Stimulated activated naive CD8-positive, alpha-beta T cell treated with anti-CD3 and anti-CD28 coated beads, Interleukin-15, amount 100 ng/mL, for 72 hours (primary cell): ENCODE measurements around the gene PDC.
"Not testable (repeated sequence)": the region's sequence is repeated elsewhere in the genome, so short reads cannot be mapped to it uniquely, and the experiment has no call there.

Source experiments
- ATAC-seq: fragments of 150-1000 bp; cut with Tn5 transposase; 2 replicates; pipeline ENCODE4 v1.10.0; 2021; ENCODE audit warnings: mild to moderate bottlenecking, moderate library complexity
- DNase-seq, 2 donors: peaks; one replicate each; pipeline ENCODE4 v3.0.0; 2021 to 2022
- H3K27ac Mint-ChIP-seq, 2 donors: one replicate each; pipeline ENCODE4 v1.8.0; 2022; ENCODE audit warnings: mild to moderate bottlenecking in 2 of 2, mixed read lengths in 2 of 2, moderate library complexity in 2 of 2
- H3K27me3 Mint-ChIP-seq: one replicate; pipeline ENCODE4 v1.8.0; 2022; ENCODE audit warnings: mixed read lengths
- H3K4me1 Mint-ChIP-seq: one replicate; pipeline ENCODE4 v1.8.0; 2022; ENCODE audit warnings: mild to moderate bottlenecking, mixed read lengths
- H3K4me3 Mint-ChIP-seq, 2 donors: one replicate each; pipeline ENCODE4 v1.8.0; 2022; ENCODE audit warnings: mild to moderate bottlenecking in 2 of 2, mixed read lengths in 2 of 2, moderate library complexity in 1 of 2
- H3K9me3 Mint-ChIP-seq, 2 donors: one replicate each; pipeline ENCODE4 v1.8.0; 2022; ENCODE audit warnings: mixed read lengths in 2 of 2

PDC gene

GRCh38 chr1:186482661-186483255 is 21.8 kb upstream of the PDC start:
- DNase-seq (peak; percentile 50 to 56), ATAC-seq (peak; percentile 55)
- no peaks in the 10 kb centered on the region for H3K4me1 Mint-ChIP-seq
- peaks cover 8% of the 10 kb centered on the region for H3K27me3 Mint-ChIP-seq
- no peak overlapping the region for H3K27ac Mint-ChIP-seq
- H3K9me3 Mint-ChIP-seq, result no peaks in the 10 kb centered on the region
- H3K4me3 Mint-ChIP-seq, result no peak overlapping the region

GRCh38 chr1:186481303-186481888 is 20.5 kb upstream of the PDC start:
- Mint-ChIP-seq H3K9me3 (no peaks in the 10 kb centered on the region), H3K27me3 (peaks cover 8% of the 10 kb centered on the region), H3K4me1 (no peaks in the 10 kb centered on the region), H3K27ac (no peak overlapping the region), H3K4me3 (no peak overlapping the region)
- ATAC-seq, result no peak
- DNase-seq, result no peak

- Mint-ChIP-seq H3K4me3 (no peak overlapping the region), H3K4me1 (no peaks in the 10 kb centered on the region), H3K9me3 (no peaks in the 10 kb centered on the region)
Observed at GRCh38 chr1:186479162-186479561, 18.2 kb upstream of the PDC start.

GRCh38 chr1:186476264-186477040 is 15.5 kb upstream of the PDC start:
- H3K27ac Mint-ChIP-seq, result no peak overlapping the region
- H3K4me3 Mint-ChIP-seq, result no peak overlapping the region
- ATAC-seq (no peak), DNase-seq (no peak)
- no peaks in the 10 kb centered on the region for H3K9me3 Mint-ChIP-seq
- no peaks in the 10 kb centered on the region for H3K4me1 Mint-ChIP-seq
- no peaks in the 10 kb centered on the region for H3K27me3 Mint-ChIP-seq

More at GRCh38 chr1:186479162-186479561, 18.2 kb upstream of the PDC start:
- no peak for ATAC-seq
- no peak for DNase-seq
- Mint-ChIP-seq H3K27me3 (no peaks in the 10 kb centered on the region), H3K27ac (no peak overlapping the region)

- Mint-ChIP-seq H3K27ac (no peak overlapping the region), H3K4me3 (no peak overlapping the region), H3K4me1 (no peaks in the 10 kb centered on the region), H3K27me3 (no peaks in the 10 kb centered on the region), H3K9me3 (no peaks in the 10 kb centered on the region)
- no peak for ATAC-seq
- DNase-seq, result no peak
Observed at GRCh38 chr1:186474208-186474607, 13.3 kb upstream of the PDC start.

- Mint-ChIP-seq H3K4me1 (no peaks in the 10 kb centered on the region), H3K27ac (no peak overlapping the region), H3K27me3 (peaks cover 2% of the 10 kb centered on the region), H3K4me3 (no peak overlapping the region), H3K9me3 (no peaks in the 10 kb centered on the region)
- ATAC-seq, result no peak
- no peak for DNase-seq
Observed at GRCh38 chr1:186473047-186473446, 12.1 kb upstream of the PDC start.

GRCh38 chr1:186465946-186466345 is 5.0 kb upstream of the PDC start:
- DNase-seq (no peak), ATAC-seq (no peak)
- no peaks in the 10 kb centered on the region for H3K4me1 Mint-ChIP-seq
- no peak overlapping the region for H3K4me3 Mint-ChIP-seq
- H3K9me3 Mint-ChIP-seq, result no peaks in the 10 kb centered on the region
- H3K27ac Mint-ChIP-seq, result no peak overlapping the region
- H3K27me3 Mint-ChIP-seq, result peaks cover 13% of the 10 kb centered on the region

- ATAC-seq, DNase-seq, H3K9me3 Mint-ChIP-seq, H3K27ac Mint-ChIP-seq, H3K4me3 Mint-ChIP-seq, H3K4me1 Mint-ChIP-seq: not testable (repeated sequence)
- peaks cover 13% of the 10 kb centered on the region for H3K27me3 Mint-ChIP-seq
Observed at GRCh38 chr1:186465491-186465890, 4.6 kb upstream of the PDC start.

- Mint-ChIP-seq H3K9me3 (no peaks in the 10 kb centered on the region), H3K27me3 (peaks cover 13% of the 10 kb centered on the region), H3K27ac (no peak overlapping the region), H3K4me1 (no peaks in the 10 kb centered on the region), H3K4me3 (no peak overlapping the region)
- ATAC-seq (no peak), DNase-seq (no peak)
Observed at GRCh38 chr1:186463926-186464325, 3.0 kb upstream of the PDC start.

GRCh38 chr1:186463511-186463910 is 2.6 kb upstream of the PDC start:
- Mint-ChIP-seq H3K4me1 (no peaks in the 10 kb centered on the region), H3K27ac (no peak overlapping the region), H3K9me3 (no peaks in the 10 kb centered on the region), H3K27me3 (peaks cover 13% of the 10 kb centered on the region), H3K4me3 (no peak overlapping the region)
- DNase-seq (no peak), ATAC-seq (no peak)

GRCh38 chr1:186459161-186459560 is 1.8 kb downstream of the PDC start:
- not testable (repeated sequence) for H3K27ac Mint-ChIP-seq, DNase-seq, H3K4me1 Mint-ChIP-seq, H3K9me3 Mint-ChIP-seq, ATAC-seq, H3K27me3 Mint-ChIP-seq, H3K4me3 Mint-ChIP-seq

GRCh38 chr1:186456729-186457255 is 4.1 kb downstream of the PDC start:
- H3K27me3 Mint-ChIP-seq, result no peaks in the 10 kb centered on the region
- ATAC-seq, result no peak
- no peaks in the 10 kb centered on the region for H3K9me3 Mint-ChIP-seq
- no peak overlapping the region for H3K27ac Mint-ChIP-seq
- H3K4me1 Mint-ChIP-seq, result no peaks in the 10 kb centered on the region
- H3K4me3 Mint-ChIP-seq, result no peak overlapping the region
- DNase-seq, result no peak

GRCh38 chr1:186454981-186455380 is 5.9 kb downstream of the PDC start:
- DNase-seq (no peak), ATAC-seq (no peak)
- Mint-ChIP-seq H3K27me3 (no peaks in the 10 kb centered on the region), H3K27ac (no peak overlapping the region), H3K4me1 (no peaks in the 10 kb centered on the region), H3K9me3 (no peaks in the 10 kb centered on the region), H3K4me3 (no peak overlapping the region)

GRCh38 chr1:186446152-186446551 is 14.8 kb downstream of the PDC start:
- Mint-ChIP-seq H3K4me1 (peaks cover 9% of the 10 kb centered on the region), H3K4me3 (no peak overlapping the region), H3K27me3 (no peaks in the 10 kb centered on the region), H3K27ac (no peak overlapping the region), H3K9me3 (no peaks in the 10 kb centered on the region)
- no peak for ATAC-seq
- DNase-seq, result no peak

GRCh38 chr1:186443638-186444037 is 17.3 kb downstream of the PDC start:
- H3K4me1 Mint-ChIP-seq, result peaks cover 9% of the 10 kb centered on the region
- DNase-seq, result no peak
- no peaks in the 10 kb centered on the region for H3K9me3 Mint-ChIP-seq
- peak overlapping the region in 1 of 2 donors; percentile 49 for H3K27ac Mint-ChIP-seq
- peak; percentile 67 for ATAC-seq
- H3K4me3 Mint-ChIP-seq, result no peak overlapping the region
- no peaks in the 10 kb centered on the region for H3K27me3 Mint-ChIP-seq
